NCI-H345 treated with DMSO at 0.1 percent for 48 hours (cell line): ENCODE measurements around the gene KCNG1.

Source experiments
- DNase-seq: peaks from one replicate; lab custom pipeline; 2025; ENCODE audit not compliant: unreplicated experiment; lab: John Stamatoyannopoulos, UW

The KCNG1 gene

GRCh38 chr20:51036827-51037531, 14.1 kb upstream of the KCNG1 start:
- no peak for DNase-seq

- no peak for DNase-seq
Observed at GRCh38 chr20:51036226-51036625, 13.3 kb upstream of the KCNG1 start.

GRCh38 chr20:51034988-51035656, 12.2 kb upstream of the KCNG1 start:
- no peak for DNase-seq

DNA sequence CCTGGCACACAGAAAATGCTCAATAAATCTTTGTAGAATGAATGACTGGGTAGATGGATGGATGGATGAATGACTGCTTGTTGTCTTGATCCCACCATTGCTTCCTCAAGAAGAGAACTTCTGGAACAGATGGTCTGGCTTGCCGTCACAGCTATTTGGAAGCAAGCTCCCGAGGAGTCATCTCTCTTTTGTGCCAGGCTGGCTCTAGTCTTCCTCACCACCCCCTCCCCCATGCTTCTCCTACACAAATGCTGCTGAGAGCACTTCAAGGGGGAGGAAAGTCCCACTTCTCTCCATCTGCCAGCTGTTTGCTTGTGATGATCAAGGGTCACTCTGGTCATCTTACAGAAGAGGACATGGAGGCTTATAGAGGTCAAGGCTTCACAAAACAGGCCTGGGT, 11.6 kb upstream of the KCNG1 start:
- DNase-seq = no peak

GRCh38 chr20:51029963-51030920, 7.3 kb upstream of the KCNG1 start:
- DNase-seq = no peak

DNA sequence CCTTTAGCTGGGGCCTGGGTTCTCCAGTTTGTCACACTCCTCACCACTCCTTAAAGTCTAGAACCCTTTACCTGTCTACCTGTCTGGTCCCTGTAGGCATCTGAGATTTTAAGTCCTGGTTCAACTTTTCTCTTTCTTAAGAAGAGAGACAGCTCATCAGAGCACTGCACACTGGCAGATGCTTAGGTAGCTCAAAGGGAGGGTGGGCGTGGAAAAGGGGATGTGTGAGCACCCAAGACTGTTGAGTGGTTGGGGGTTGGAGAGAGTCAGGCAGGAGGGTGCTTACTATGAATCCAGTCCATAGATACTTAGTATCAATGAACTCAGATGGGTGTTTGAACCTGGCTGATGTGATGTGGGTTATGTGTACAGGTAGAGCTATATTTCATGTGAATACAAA, 6.6 kb upstream of the KCNG1 start:
- no peak for DNase-seq

- DNase-seq = no peak
Observed at GRCh38 chr20:51028616-51029212, 5.8 kb upstream of the KCNG1 start.

GRCh38 chr20:51027035-51027795, 4.3 kb upstream of the KCNG1 start:
- no peak for DNase-seq

DNA sequence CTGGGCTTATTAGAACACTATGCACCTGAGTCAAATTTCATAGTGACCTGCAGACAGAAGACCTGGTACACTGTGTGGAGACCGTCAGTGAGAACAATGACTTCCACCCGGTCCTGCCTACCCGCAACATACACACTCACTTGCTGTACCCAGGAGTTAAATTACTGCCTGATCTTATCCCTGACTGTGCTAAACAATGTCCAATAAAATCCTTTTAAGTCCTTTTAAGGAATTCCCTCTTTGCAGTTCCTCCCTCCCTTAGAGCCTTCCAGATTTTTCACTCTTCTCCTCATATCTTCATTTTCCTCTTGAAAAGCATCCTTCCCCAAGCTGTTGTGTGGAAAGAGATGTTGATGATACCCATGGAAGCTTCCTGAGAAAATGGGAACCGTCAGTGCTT, 3.4 kb upstream of the KCNG1 start:
- DNase-seq = no peak

DNA sequence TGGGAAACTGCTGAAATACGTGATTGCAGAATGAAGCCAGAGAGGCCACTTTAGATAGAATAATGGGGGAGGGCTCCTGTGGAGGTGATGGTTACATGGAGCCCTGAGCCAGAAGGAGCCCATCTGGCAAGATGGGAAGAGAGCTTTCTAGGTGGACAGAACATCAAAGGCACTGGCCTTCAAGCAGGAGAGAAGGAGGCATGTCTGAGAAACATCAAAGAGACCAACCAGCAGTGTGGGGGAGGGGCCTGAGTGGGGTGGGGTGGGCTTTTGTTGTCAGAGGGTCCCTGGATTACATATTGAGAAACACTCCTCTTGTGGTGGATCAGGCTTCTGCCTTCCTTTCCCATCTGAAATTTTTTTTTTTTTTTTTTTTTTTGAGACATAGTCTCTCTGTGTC, 1.9 kb upstream of the KCNG1 start:
- DNase-seq = no peak

GRCh38 chr20:51023617-51024155, 779 bp upstream of the KCNG1 start:
- DNase-seq = no peak

GRCh38 chr20:51022227-51022802, 592 bp downstream of the KCNG1 start:
- DNase-seq = no peak

DNA sequence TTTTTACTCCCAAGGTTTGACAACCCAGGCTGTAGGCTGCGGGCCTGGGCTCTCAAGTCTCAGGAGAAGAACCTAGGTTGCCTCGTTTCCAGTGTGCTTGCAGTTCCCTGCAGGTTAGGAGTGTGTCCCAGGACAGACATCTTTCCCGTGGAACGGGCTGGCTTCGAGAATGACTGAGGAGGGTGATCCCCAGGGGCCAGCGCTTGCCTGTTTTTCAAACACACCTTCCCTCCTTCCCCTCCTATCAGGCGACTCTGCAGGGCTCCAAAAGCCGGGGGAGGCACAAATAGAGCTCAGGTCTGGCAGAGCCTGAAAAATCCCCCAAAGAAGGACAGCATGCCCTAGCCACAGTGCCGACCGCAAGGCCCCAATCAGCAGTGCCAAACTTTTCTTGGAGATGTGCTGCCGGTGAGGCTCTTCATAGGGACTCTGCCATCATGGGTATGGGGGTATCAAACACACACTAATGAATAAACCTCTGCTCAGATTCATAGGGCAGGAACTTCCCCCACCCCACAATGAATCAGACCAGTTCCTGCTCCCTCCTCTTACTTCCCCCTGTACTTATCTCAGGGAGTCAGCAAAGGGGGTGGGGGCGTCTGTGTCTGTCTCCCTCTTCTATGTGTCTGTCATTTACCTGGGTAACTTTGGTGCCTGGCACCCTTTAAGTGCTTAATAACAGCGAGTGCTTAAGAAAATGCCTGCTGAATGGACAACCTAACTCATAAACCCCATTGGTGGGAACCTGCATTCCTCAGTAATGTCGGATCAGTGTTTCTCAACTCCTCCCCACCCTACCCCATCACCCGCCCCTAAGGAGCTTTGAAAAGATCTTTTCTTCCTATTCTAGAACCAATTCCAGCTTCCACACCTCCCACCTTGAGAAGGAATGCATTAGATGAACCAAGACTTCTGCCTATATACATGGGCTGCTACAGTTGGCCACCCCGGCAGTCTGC, 1.6 kb downstream of the KCNG1 start:
- no peak for DNase-seq

- no peak for DNase-seq
Observed at GRCh38 chr20:51020657-51021056, 2.2 kb downstream of the KCNG1 start.

DNA sequence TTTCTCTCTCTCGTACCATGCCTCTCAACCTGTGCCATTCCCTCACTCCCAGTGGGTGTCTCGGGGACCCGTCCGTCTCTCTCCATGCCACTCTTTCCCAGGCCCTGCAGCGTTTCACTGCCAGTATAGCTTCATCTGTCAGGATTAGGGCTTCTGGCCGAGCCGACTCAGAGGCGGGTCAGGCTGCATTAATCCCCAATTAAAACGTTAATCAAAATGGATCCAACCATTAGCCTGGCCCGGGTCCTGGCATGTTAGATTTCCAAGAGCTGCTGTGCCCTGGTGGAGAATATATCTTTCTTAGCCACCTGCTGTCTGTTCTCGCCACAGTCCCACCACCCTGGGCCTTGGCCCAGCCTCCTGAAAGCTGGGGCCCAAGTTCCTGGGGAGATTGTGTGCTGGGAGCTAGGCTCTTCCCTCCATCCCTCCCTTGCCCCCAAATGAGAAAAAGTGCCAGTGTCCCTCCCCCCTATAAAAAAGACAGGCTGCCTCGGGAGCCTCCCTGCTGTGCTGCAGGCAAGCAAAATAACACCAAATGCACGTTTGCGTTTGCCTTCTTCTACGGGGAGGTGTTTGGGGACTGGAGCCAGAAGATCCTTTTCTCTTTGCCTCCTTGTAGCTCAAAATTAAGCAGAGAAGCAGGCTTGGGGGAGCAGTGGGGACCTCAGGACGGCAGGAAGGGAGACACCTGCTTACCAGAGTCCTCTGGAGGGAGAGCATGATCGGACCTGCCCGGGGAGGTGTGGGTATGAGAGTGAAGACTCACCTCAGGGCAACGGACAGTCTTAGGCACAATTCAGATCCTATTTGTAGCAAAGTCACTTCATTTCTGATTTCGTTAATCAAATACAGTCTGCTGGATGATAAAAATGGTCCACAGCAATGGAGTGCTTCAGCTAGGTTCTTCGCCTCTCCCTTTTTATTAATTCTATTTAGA, 3.0 kb downstream of the KCNG1 start:
- no peak for DNase-seq

DNA sequence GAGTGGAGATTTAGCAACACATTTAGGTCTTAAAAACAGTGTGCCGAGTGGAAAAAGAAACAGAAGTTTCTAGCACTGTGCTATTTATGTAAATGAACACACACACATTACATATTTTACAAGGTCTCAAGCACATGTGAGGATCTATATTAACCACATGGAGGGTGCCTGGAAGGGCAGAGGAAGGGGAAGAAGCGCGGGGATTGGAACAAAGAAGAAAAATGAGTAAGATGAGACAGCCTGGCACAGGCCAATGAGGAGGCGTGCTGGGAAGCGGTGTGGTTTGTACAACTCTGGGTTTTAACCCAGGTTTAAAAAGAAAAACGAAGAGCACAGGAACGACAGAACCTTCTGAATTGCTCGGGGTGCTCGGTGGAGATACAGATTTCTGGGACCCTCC, 5.7 kb downstream of the KCNG1 start:
- DNase-seq = no peak

DNA sequence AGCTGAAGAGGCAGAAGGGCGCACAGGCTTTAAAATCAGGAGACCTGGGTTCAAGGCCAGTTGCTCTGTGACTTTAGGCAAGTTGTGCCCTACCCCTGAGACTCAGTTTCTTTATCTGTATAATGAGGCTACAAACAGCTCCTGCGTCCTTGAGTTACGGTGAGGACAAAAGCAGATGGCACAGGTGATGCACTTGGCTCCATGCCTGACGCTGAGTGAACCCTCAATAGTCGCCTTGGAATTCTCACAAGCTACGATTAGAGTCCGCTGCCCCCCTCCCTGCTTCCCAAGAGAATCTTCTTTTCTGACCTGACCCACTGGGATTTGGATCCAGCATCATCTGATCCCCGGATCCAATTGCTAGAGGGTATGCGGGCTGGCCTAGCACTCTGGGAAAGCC, 6.4 kb downstream of the KCNG1 start:
- no peak for DNase-seq
